GM13976 (cell line): ENCODE measurements around the gene PRMT2.

Experiments
- DNase-seq: peaks from one replicate; pipeline ENCODE4 v3.0.0; 2012; ENCODE audit warnings: low spot score
- CTCF ChIP-seq: IDR thresholded peaks from 2 replicates; pipeline ENCODE4 v1.5.1; 2012; ENCODE audit warnings: borderline replicate concordance, mild to moderate bottlenecking; ENCODE audit not compliant: insufficient read depth; ENCODE audit errors: extremely low read depth, missing control alignments, control extremely low read depth
- in situ Hi-C: fragments of 300-500 bp; cut with MboI; formaldehyde crosslinking; loops from one replicate; pipeline ENCODE4 v1.12.0; 2022; ENCODE audit warnings: low sequenced_read_pairs, mixed read lengths, inconsistent platforms; ENCODE audit not compliant: unreplicated experiment

PRMT2 gene

GRCh38 chr21:46661642-46662366, 26.3 kb downstream of the PRMT2 start:
- no peak for TF ChIP-seq CTCF
- DNase-seq = no peak
- in situ Hi-C loops = no loop called here

GRCh38 chr21:46662367-46662654, 26.8 kb downstream of the PRMT2 start:
- in situ Hi-C loops = no loop called here
- no peak for DNase-seq

GRCh38 chr21:46662765-46663500, 27.5 kb downstream of the PRMT2 start:
- TF ChIP-seq CTCF = no peak
- in situ Hi-C loops = no loop called here
- DNase-seq = no peak

More at GRCh38 chr21:46662367-46662654, 26.8 kb downstream of the PRMT2 start:
- TF ChIP-seq CTCF = no peak

GRCh38 chr21:46663754-46664153, 28.3 kb downstream of the PRMT2 start:
- TF ChIP-seq CTCF = no peak
- in situ Hi-C loops = no loop called here
- DNase-seq = no peak

GRCh38 chr21:46664316-46664995, 29.0 kb downstream of the PRMT2 start:
- DNase-seq = no peak
- no peak for TF ChIP-seq CTCF
- in situ Hi-C loops = no loop called here

- DNase-seq = no peak
- in situ Hi-C loops = no loop called here
- TF ChIP-seq CTCF = no peak
These were observed 30.1 kb downstream of the PRMT2 start for GRCh38 chr21:46665566-46665965.
